ENCODE results near the gene EPS8L2. TPM values are rescaled to one million over a fixed set of nuclear protein-coding genes. Genes with fewer than 3 reads are reported as not detected.

Gene EPS8L2
- total RNA-seq, 1 donor from 2014 or later: 129 TPM

GRCh38 chr11:724778-725386 lies 18.9 kb downstream of the EPS8L2 start:
- H3K36me3 ChIP-seq (ENCODE audit: insufficient read depth, low read length): no peaks in the 10 kb centered on the region
- DNase-seq (ENCODE audit: low read depth) (no peak), FAIRE-seq (no peak)
- Mint-ChIP-seq H3K27me3 (ENCODE audit: low read depth, unreplicated experiment) (peaks cover 3% of the 10 kb centered on the region), H3K4me3 (ENCODE audit: unreplicated experiment) (no peak overlapping the region), H3K4me1 (ENCODE audit: low read depth, unreplicated experiment) (no peaks in the 10 kb centered on the region), H3K36me3 (ENCODE audit: low read depth, unreplicated experiment) (peaks cover 5% of the 10 kb centered on the region), H3K27ac (ENCODE audit: unreplicated experiment) (no peak overlapping the region), H3K9me3 (ENCODE audit: unreplicated experiment) (no peaks in the 10 kb centered on the region)
- H4K20me1 ChIP-seq (ENCODE audit: insufficient read depth, low read length): peaks cover 44% of the 10 kb centered on the region
- no peak overlapping the region for H3K4me2 ChIP-seq (ENCODE audit: low read length)
- H3K27me3 ChIP-seq (ENCODE audit: insufficient read depth, low read length): peaks cover 5% of the 10 kb centered on the region
- H3K4me1 ChIP-seq (ENCODE audit: insufficient read depth, low read length): peaks cover 26% of the 10 kb centered on the region
- no peaks in the 10 kb centered on the region for H3K79me2 ChIP-seq (ENCODE audit: insufficient read depth, low read length)
- no peak overlapping the region for H3K9ac ChIP-seq (ENCODE audit: low read length)
- no peak overlapping the region for H2AFZ ChIP-seq (ENCODE audit: low read depth, low read length)
- H3K9me3 ChIP-seq (ENCODE audit: insufficient read depth, low read depth, low read length): no peaks in the 10 kb centered on the region
- TF ChIP-seq CTCF (IDR thresholded peaks at IDR 0.05; ENCODE audit: insufficient read depth, low read depth, low read length) (no peak), EZH2 (IDR thresholded peaks at IDR 0.05; ENCODE audit: insufficient read depth, low read length) (no peak)
- H3K4me3 ChIP-seq (ENCODE audit: insufficient read depth, low read depth, low read length): no peak overlapping the region
- no peak overlapping the region for H3K27ac ChIP-seq (ENCODE audit: low read depth, low read length)

- Histone ChIP-seq H3K4me1 (ENCODE audit: insufficient read depth, low read length) (peaks cover 26% of the 10 kb centered on the region), H3K4me3 (ENCODE audit: insufficient read depth, low read depth, low read length) (no peak overlapping the region), H3K36me3 (ENCODE audit: insufficient read depth, low read length) (no peaks in the 10 kb centered on the region), H2AFZ (ENCODE audit: low read depth, low read length) (no peak overlapping the region), H3K27ac (ENCODE audit: low read depth, low read length) (no peak overlapping the region), H3K9ac (ENCODE audit: low read length) (no peak overlapping the region), H4K20me1 (ENCODE audit: insufficient read depth, low read length) (peaks cover 41% of the 10 kb centered on the region), H3K4me2 (ENCODE audit: low read length) (peak overlapping the region; percentile 69), H3K79me2 (ENCODE audit: insufficient read depth, low read length) (no peaks in the 10 kb centered on the region), H3K9me3 (ENCODE audit: insufficient read depth, low read depth, low read length) (no peaks in the 10 kb centered on the region), H3K27me3 (ENCODE audit: insufficient read depth, low read length) (peaks cover 5% of the 10 kb centered on the region)
- Mint-ChIP-seq H3K27ac (ENCODE audit: unreplicated experiment) (no peak overlapping the region), H3K4me3 (ENCODE audit: unreplicated experiment) (no peak overlapping the region), H3K4me1 (ENCODE audit: low read depth, unreplicated experiment) (no peaks in the 10 kb centered on the region), H3K27me3 (ENCODE audit: low read depth, unreplicated experiment) (peaks cover 4% of the 10 kb centered on the region), H3K36me3 (ENCODE audit: low read depth, unreplicated experiment) (peaks cover 5% of the 10 kb centered on the region), H3K9me3 (ENCODE audit: unreplicated experiment) (no peaks in the 10 kb centered on the region)
- DNase-seq (ENCODE audit: low read depth) (no peak), FAIRE-seq (no peak)
- no peak for TF ChIP-seq EZH2 (IDR thresholded peaks at IDR 0.05; ENCODE audit: insufficient read depth, low read length)
- TF ChIP-seq CTCF (IDR thresholded peaks at IDR 0.05; ENCODE audit: insufficient read depth, low read depth, low read length): no peak
Measured at GRCh38 chr11:725624-726202, 19.7 kb downstream of the EPS8L2 start.

Measured in astrocyte (in vitro differentiated cells and primary cell).